Glutamatergic neuron (in vitro differentiated cells): ENCODE data around the gene PDLIM5. TPM values are rescaled to one million over a fixed set of nuclear protein-coding genes. Genes with fewer than 3 reads are reported as not detected.

Experiments used
- DNase-seq: peaks from one replicate; pipeline ENCODE4 v3.0.0; 2022
- H3K27ac Mint-ChIP-seq: one replicate; pipeline ENCODE4 v1.8.0; 2020; ENCODE audit warnings: mild to moderate bottlenecking, mixed read lengths, inconsistent platforms; ENCODE audit not compliant: unreplicated experiment
- H3K27me3 Mint-ChIP-seq: one replicate; pipeline ENCODE4 v1.8.0; 2020; ENCODE audit warnings: mild to moderate bottlenecking, moderate library complexity, mixed read lengths, inconsistent platforms; ENCODE audit not compliant: unreplicated experiment
- H3K36me3 Mint-ChIP-seq: one replicate; pipeline ENCODE4 v1.8.0; 2020; ENCODE audit warnings: mild to moderate bottlenecking, mixed read lengths, inconsistent platforms; ENCODE audit not compliant: unreplicated experiment
- H3K4me1 Mint-ChIP-seq: one replicate; pipeline ENCODE4 v1.8.0; 2020; ENCODE audit warnings: mild to moderate bottlenecking, low read depth, mixed read lengths, inconsistent platforms; ENCODE audit not compliant: unreplicated experiment
- H3K4me3 Mint-ChIP-seq: one replicate; pipeline ENCODE4 v1.8.0; 2020; ENCODE audit warnings: mild to moderate bottlenecking, mixed read lengths, inconsistent platforms; ENCODE audit not compliant: unreplicated experiment
- H3K9me3 Mint-ChIP-seq: one replicate; pipeline ENCODE4 v1.8.0; 2020; ENCODE audit warnings: mild to moderate bottlenecking, moderate library complexity, mixed read lengths, inconsistent platforms; ENCODE audit not compliant: unreplicated experiment
- CTCF ChIP-seq: fragments of 200-600 bp; sonication (generic); IDR thresholded peaks from one replicate; pipeline ENCODE4 v1.5.0; 2021; ENCODE audit not compliant: partially characterized antibody, unreplicated experiment
- total RNA-seq: library from RNA; stranded (reverse); fragmentation: NEBNext Ultra II Directional; extraction: Animal tissue kit (Norgen Biotek cat#: 25700); gene quantifications from one replicate; pipeline ENCODE4 v1.2.1, GENCODE V29; 2021; ENCODE audit not compliant: unreplicated experiment

Gene PDLIM5
- total RNA-seq, 1 donor from 2014 or later: 32.7 TPM

- DNase-seq: no peak
- no peaks in the 10 kb centered on the region for H3K27me3 Mint-ChIP-seq
- no peaks in the 10 kb centered on the region for H3K36me3 Mint-ChIP-seq
- H3K9me3 Mint-ChIP-seq: no peaks in the 10 kb centered on the region
- no peak overlapping the region for H3K27ac Mint-ChIP-seq
- no peak for TF ChIP-seq CTCF
- H3K4me3 Mint-ChIP-seq: no peak overlapping the region
- H3K4me1 Mint-ChIP-seq: no peaks in the 10 kb centered on the region
Observed at GRCh38 chr4:94650134-94650495, 198.4 kb downstream of the PDLIM5 start.

GRCh38 chr4:94650690-94651089 lies 198.9 kb downstream of the PDLIM5 start:
- H3K27me3 Mint-ChIP-seq: no peaks in the 10 kb centered on the region
- no peaks in the 10 kb centered on the region for H3K9me3 Mint-ChIP-seq
- DNase-seq: no peak
- H3K36me3 Mint-ChIP-seq: no peaks in the 10 kb centered on the region
- no peaks in the 10 kb centered on the region for H3K4me1 Mint-ChIP-seq
- no peak overlapping the region for H3K27ac Mint-ChIP-seq
- no peak overlapping the region for H3K4me3 Mint-ChIP-seq
- TF ChIP-seq CTCF: no peak

- Mint-ChIP-seq H3K9me3 (no peaks in the 10 kb centered on the region), H3K36me3 (no peaks in the 10 kb centered on the region), H3K27me3 (no peaks in the 10 kb centered on the region), H3K4me3 (no peak overlapping the region), H3K4me1 (no peaks in the 10 kb centered on the region), H3K27ac (no peak overlapping the region)
- TF ChIP-seq CTCF: no peak
- DNase-seq: no peak
Observed at GRCh38 chr4:94653095-94653649, 201.4 kb downstream of the PDLIM5 start.

- DNase-seq: no peak
- Mint-ChIP-seq H3K4me1 (no peaks in the 10 kb centered on the region), H3K27me3 (no peaks in the 10 kb centered on the region)
Observed at GRCh38 chr4:94653984-94654609, 202.4 kb downstream of the PDLIM5 start.

More at GRCh38 chr4:94653984-94654609, 202.4 kb downstream of the PDLIM5 start:
- H3K36me3 Mint-ChIP-seq: no peaks in the 10 kb centered on the region
- H3K4me3 Mint-ChIP-seq: no peak overlapping the region
- no peak for TF ChIP-seq CTCF
- no peak overlapping the region for H3K27ac Mint-ChIP-seq
- H3K9me3 Mint-ChIP-seq: no peaks in the 10 kb centered on the region
